Measurements from ENCODE around the gene ZNF534.
"Not testable (repeated sequence)": the region's sequence is repeated elsewhere in the genome, so short reads cannot be mapped to it uniquely, and the experiment has no call there.

ZNF534 gene

GRCh38 chr19:52500474-52500873 lies 71.5 kb downstream of the ZNF534 start:
- not testable (repeated sequence) for DNase-seq

DNA sequence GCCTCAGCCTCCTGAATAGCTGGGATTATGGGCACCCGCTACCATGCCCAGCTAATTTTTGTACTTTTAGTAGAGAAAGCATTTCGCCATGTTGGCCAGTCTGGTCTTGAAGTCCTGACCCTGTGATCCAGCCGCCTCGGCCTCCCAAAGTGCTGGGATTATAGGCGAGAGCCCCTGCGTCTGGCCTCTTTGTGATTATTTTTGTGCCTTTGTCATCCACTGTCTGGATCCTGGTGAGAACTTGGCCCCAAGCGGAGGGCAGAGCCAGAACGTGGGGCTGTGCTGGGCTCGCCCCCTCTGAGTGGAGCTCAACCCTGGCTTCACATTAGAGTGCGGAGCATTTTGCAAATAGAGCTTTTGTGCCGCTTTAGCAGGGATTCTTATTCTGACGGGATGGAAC lies 72.0 kb downstream of the ZNF534 start:
- DNase-seq: not testable (repeated sequence)

Measured in suppressor macrophage treated with lipopolysaccharide for 1 hour (primary cell).